Activated naive CD4-positive, alpha-beta T cell treated with anti-CD3 and anti-CD28 coated beads for 36 hours (primary cell): ENCODE data around the gene CCDC102B. TPM values are rescaled to one million over a fixed set of nuclear protein-coding genes. Genes with fewer than 3 reads are reported as not detected.
"Not testable (repeated sequence)": the region's sequence is repeated elsewhere in the genome, so short reads cannot be mapped to it uniquely, and the experiment has no call there.

Source experiments
- CTCF ChIA-PET: fragments of 350-600 bp; sonication (Branson Sonifier 250); formaldehyde crosslinking; loops from one replicate; lab custom pipeline; 2021; ENCODE audit warnings: antibody characterized with exemption; lab: Charles Lee
- DNase-seq: peaks from one replicate; pipeline ENCODE4 v3.0.0-alpha.2; 2020
- H3K27ac Mint-ChIP-seq: one replicate; pipeline ENCODE4 v1.8.0; 2021; ENCODE audit warnings: mild to moderate bottlenecking, mixed read lengths
- H3K27me3 Mint-ChIP-seq: one replicate; pipeline ENCODE4 v1.8.0; 2021; ENCODE audit warnings: low read depth, mixed read lengths
- H3K36me3 Mint-ChIP-seq: one replicate; pipeline ENCODE4 v1.8.0; 2021; ENCODE audit warnings: low read depth, mixed read lengths
- H3K4me1 Mint-ChIP-seq: one replicate; pipeline ENCODE4 v1.8.0; 2021; ENCODE audit warnings: low read depth, mixed read lengths
- H3K4me3 Mint-ChIP-seq: one replicate; pipeline ENCODE4 v1.8.0; 2021; ENCODE audit warnings: mild to moderate bottlenecking, moderate library complexity, mixed read lengths
- H3K9me3 Mint-ChIP-seq: one replicate; pipeline ENCODE4 v1.8.0; 2021; ENCODE audit warnings: mixed read lengths
- intact Hi-C: fragments of 100-400 bp; cut with micrococcal nuclease; formaldehyde crosslinking; loops from one replicate; pipeline ENCODE4 v1.15.1; 2023
- total RNA-seq, 2 experiments: library from RNA; stranded (reverse); gene quantifications; one replicate each; pipeline ENCODE4 v1.2.3, GENCODE V29; 2021

Gene CCDC102B
- total RNA-seq, 2 experiments from 2014 or later, result 1.3 to 1.7 TPM

DNA sequence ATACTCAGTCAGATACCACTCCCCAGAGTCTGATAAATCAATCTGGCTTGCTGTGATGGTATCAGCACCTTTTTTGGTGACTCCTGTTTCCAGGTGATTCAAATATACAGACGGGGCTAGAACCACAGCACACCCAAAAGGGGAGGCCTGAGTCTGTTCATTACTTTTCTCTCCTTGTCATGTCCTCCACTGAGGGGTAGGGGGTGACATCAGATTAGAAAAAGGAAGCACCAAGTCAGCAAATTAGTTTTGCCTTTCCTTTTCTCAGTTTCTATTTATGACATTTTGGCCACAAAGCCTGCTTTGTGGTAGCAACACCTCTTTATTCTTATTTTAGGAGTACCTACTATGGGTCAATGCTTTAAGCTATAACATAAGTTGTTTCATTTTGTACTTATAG lies 127.4 kb downstream of the CCDC102B start:
- CTCF ChIA-PET, result no interaction called here
- H3K9me3 Mint-ChIP-seq, result no peaks in the 10 kb centered on the region
- H3K27me3 Mint-ChIP-seq, result no peaks in the 10 kb centered on the region
- H3K4me3 Mint-ChIP-seq, result no peak overlapping the region
- intact Hi-C loops, result loop anchor here (1.0 kb wide), 1 partner anchor 1161 kb away; no protein-coding TSS in a partner anchor
- no peak for DNase-seq
- no peak overlapping the region for H3K27ac Mint-ChIP-seq
- H3K36me3 Mint-ChIP-seq, result no peaks in the 10 kb centered on the region
- no peaks in the 10 kb centered on the region for H3K4me1 Mint-ChIP-seq

DNA sequence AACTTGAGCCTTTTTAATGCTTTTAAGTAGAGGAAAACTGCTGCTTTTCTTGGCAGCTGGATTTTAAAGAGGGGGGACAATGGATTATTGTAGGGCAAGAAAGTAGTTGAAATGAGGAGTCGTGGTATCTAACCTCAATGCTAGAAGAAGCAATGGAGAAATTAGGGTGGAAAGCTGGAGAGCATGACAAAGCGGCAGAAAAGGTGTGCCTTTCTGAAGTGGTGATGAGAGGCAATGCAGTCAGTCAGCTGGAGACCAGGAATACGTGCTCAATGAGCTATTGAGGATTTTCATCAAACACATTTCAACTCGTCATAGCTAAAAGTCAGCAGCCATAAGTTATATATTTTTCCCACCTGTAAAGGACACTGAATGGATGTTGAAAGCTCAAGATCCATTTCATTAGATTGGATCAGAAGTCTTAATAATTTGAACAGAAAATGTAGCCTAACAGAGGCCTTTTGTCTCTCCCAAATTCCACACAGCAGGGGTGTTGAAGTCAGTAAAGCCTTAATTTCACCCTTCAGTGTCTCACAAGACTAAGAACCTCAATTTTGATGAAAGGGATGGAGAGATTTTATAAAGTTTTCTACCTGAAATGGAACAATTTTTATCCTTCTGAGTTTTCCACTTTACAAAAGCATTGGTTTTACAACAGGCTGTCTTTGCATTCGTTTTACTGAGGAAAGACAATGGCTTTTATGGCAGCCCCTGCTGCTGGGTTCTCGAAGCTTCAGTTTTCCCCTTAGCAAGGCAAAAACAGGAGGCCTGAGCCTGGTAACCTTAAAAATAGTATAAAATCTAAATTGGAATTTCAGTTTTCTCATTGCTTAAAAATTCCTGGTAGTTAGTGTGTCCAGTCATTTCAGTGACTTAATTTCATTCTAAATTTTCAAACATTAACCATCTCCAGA lies 131.1 kb downstream of the CCDC102B start:
- Mint-ChIP-seq H3K9me3 (no peaks in the 10 kb centered on the region), H3K36me3 (no peaks in the 10 kb centered on the region), H3K27ac (no peak overlapping the region), H3K4me3 (no peak overlapping the region), H3K4me1 (no peaks in the 10 kb centered on the region), H3K27me3 (no peaks in the 10 kb centered on the region)
- CTCF ChIA-PET, result no interaction called here
- no peak for DNase-seq
- intact Hi-C loops, result no loop called here

DNA sequence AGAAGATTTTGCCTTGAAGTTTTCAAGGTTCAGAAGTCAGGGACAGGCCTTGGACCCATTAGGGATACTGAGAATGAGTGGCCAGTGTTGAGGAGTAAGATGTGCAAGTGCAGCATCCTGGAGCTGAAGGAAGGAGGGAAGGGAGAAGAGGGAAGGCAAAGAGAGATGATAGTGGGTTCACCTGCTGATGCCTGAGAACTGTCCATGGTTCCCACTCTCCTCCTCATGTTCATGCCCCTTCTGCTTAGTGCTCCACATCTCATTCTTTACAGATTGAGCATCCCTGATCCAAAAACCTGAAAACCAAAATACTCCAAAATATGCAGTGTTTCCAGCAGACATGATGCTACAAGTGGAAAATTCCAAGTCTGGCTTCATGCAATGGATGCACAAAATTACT lies 137.8 kb downstream of the CCDC102B start:
- no peaks in the 10 kb centered on the region for H3K36me3 Mint-ChIP-seq

DNA sequence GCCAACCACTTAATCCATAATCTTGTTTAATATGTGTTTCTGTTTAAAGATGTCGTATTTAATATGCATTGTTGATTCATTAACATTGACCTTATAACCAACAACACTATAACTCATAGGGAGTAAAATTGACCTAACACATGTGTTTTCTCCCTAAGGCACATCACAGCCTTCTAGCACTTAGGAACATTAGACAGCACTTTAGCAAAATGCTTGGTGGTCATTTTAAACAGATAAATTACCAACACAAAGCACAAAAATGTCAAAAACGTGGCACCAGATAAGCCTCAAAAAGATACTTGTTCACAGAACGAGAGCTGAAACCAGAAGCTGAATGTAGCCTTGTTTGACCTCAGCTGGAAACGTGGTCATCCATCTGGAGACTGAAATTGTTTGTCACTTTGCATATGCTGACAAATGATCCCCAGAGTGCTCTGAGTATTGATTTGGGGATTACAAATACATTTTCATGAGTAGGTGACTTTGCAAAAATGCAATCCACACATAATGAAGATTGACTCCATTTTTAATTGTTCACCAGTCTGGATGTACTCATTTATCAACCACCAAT lies 139.2 kb downstream of the CCDC102B start:
- DNase-seq, result no peak
- CTCF ChIA-PET, result no interaction called here

More for the DNA sequence above, 137.8 kb downstream of the CCDC102B start:
- CTCF ChIA-PET, result interaction anchor here (0.5 kb wide), 1 partner anchor 107 kb away, joined by 4 read pairs; no protein-coding TSS in a partner anchor
- DNase-seq, result no peak
- Mint-ChIP-seq H3K27me3 (no peaks in the 10 kb centered on the region), H3K27ac (no peak overlapping the region), H3K4me3 (no peak overlapping the region), H3K9me3 (no peaks in the 10 kb centered on the region), H3K4me1 (no peaks in the 10 kb centered on the region)
- intact Hi-C loops, result no loop called here

DNA sequence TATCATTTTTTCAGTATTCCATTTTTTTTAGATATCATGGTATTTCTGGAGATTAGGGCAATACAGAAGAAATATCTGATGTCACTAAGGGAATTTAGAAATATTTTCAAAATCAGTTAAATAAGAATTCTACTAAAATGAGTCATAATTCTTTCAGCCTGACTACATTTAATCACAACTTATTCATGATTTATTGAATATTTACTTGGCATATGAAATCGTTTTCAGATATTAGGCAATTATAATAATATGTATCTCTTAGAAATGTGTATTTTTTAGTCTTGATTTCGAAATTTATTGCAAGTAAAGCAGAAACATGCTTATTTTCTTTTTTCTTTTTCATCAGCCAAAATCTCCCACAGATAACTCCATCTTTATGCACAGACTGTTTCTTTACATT lies 142.2 kb downstream of the CCDC102B start:
- intact Hi-C loops, result no loop called here
- no peak overlapping the region for H3K4me3 Mint-ChIP-seq
- H3K27me3 Mint-ChIP-seq, result no peaks in the 10 kb centered on the region
- DNase-seq, result no peak
- CTCF ChIA-PET, result no interaction called here
- no peaks in the 10 kb centered on the region for H3K4me1 Mint-ChIP-seq
- H3K27ac Mint-ChIP-seq, result no peak overlapping the region
- H3K9me3 Mint-ChIP-seq, result no peaks in the 10 kb centered on the region
- H3K36me3 Mint-ChIP-seq, result no peaks in the 10 kb centered on the region

More for the DNA sequence above, 139.2 kb downstream of the CCDC102B start:
- no peaks in the 10 kb centered on the region for H3K9me3 Mint-ChIP-seq
- intact Hi-C loops, result no loop called here
- H3K27me3 Mint-ChIP-seq, result no peaks in the 10 kb centered on the region
- H3K36me3 Mint-ChIP-seq, result no peaks in the 10 kb centered on the region
- no peak overlapping the region for H3K27ac Mint-ChIP-seq
- no peak overlapping the region for H3K4me3 Mint-ChIP-seq
- H3K4me1 Mint-ChIP-seq, result no peaks in the 10 kb centered on the region

DNA sequence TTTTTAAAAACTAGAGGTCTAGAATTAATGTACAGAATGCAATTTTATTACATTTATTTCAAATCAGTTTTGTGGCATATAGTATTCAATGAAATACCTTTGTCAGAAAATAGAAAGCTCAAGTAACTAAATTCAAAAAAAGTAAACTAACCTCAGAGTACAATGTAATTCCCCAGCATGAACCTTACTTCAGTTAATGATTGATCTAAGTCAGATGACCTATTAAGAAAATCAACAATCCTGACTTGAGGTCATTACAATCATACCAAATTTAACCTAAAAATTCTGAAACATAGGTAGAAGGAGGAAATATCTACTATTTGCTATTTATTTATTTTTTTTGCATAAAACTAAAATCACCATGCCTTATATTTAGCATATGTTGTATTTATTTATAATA lies 142.9 kb downstream of the CCDC102B start:
- CTCF ChIA-PET, result no interaction called here
- Mint-ChIP-seq H3K36me3 (no peaks in the 10 kb centered on the region), H3K4me1 (no peaks in the 10 kb centered on the region), H3K4me3 (no peak overlapping the region), H3K9me3 (no peaks in the 10 kb centered on the region), H3K27ac (no peak overlapping the region), H3K27me3 (no peaks in the 10 kb centered on the region)
- no peak for DNase-seq
- intact Hi-C loops, result no loop called here

DNA sequence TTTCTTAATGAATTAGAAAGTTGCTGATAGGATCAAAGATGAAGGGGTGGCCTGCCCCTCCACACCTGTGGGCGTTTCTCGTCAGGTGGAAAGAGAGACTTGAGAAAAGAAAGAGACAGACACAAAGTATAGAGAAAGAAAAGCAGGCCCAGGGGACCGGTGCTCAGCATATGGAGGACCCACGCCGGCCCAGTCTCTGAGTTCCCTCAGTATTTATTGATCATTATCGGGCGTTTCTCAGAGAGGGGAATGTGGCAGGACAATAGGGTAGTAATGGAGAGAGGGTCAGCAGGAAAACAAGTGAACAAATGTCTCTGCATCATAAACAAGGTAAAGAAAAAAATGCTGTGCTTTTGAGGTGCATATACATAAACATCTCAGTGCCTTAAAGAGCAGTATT lies 144.3 kb downstream of the CCDC102B start:
- Mint-ChIP-seq H3K27me3 (no peaks in the 10 kb centered on the region), H3K9me3 (no peaks in the 10 kb centered on the region), H3K4me1 (no peaks in the 10 kb centered on the region), H3K36me3 (no peaks in the 10 kb centered on the region), H3K27ac (no peak overlapping the region), H3K4me3 (no peak overlapping the region)
- CTCF ChIA-PET, result no interaction called here
- intact Hi-C loops, result no loop called here
- no peak for DNase-seq

DNA sequence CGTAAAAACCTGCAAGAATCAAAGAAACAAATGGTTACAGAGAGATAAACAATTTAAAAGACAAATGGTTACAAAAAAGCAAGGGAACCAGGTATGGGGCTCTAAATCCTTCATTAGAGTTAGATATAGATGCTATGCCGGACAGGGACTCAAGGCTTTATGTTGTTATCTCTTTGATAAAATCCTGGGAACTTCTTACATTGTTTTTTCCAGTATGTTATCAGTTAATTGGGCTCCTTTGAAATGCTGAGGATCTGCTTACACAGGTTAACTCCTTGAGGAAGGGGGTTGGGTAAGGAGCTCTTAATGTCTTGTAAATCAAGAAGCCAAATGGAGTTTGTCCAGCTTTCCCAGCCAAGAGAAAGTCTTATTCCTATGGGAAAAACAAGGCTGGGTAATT lies 146.0 kb downstream of the CCDC102B start:
- H3K4me3 Mint-ChIP-seq, H3K27me3 Mint-ChIP-seq, intact Hi-C loops, H3K27ac Mint-ChIP-seq, CTCF ChIA-PET, H3K36me3 Mint-ChIP-seq, DNase-seq, H3K9me3 Mint-ChIP-seq, H3K4me1 Mint-ChIP-seq: not testable (repeated sequence)

DNA sequence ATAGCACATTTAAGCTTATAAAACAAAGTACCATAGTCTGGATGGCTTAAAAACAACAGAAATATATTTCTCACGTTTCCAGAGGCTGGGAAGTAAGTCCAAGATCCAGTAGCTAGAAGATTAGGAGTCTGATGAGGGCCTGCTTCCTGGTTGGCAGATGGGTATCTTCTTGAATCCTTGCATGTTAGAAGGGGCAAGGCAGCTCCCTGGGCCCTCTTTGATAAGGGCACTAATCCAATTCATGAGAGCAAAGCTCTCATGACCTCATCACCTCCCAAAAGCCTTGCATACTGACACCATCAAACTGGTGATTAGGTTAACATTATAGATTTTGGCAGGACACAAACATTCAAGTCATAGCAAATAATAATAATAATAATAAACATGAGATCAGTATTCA lies 146.4 kb downstream of the CCDC102B start:
- H3K4me3 Mint-ChIP-seq, result no peak overlapping the region
- no peak overlapping the region for H3K27ac Mint-ChIP-seq
- DNase-seq, result no peak
- H3K36me3 Mint-ChIP-seq, result no peaks in the 10 kb centered on the region
- no peaks in the 10 kb centered on the region for H3K27me3 Mint-ChIP-seq
- no peaks in the 10 kb centered on the region for H3K4me1 Mint-ChIP-seq
- intact Hi-C loops, result no loop called here
- CTCF ChIA-PET, result interaction anchor here (0.6 kb wide), 1 partner anchor 8 kb away, joined by 3 read pairs; no protein-coding TSS in a partner anchor
- no peaks in the 10 kb centered on the region for H3K9me3 Mint-ChIP-seq

DNA sequence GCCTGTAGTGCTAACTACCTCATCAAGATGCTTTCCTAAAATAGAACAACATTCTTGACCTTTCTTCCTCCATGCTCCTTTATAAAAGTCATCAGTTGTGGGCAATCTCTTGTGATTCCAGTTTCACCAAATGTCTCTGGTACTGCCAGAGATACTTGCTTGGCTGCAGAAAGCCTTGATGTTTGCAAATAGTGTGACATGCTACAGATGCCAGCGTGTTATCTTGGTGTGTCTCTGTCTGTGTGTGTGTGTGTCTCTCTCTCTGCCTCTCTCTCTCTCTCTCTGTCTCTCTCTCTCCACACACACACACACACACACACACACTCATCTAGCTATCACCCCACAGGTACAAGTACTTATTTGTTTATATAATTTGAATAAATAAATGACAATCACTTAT lies 146.9 kb downstream of the CCDC102B start:
- Mint-ChIP-seq H3K4me3 (no peak overlapping the region), H3K36me3 (no peaks in the 10 kb centered on the region), H3K27me3 (no peaks in the 10 kb centered on the region), H3K4me1 (no peaks in the 10 kb centered on the region), H3K9me3 (no peaks in the 10 kb centered on the region), H3K27ac (no peak overlapping the region)
- CTCF ChIA-PET, result interaction anchor here (0.6 kb wide), 1 partner anchor 9 kb away, joined by 3 read pairs; no protein-coding TSS in a partner anchor
- DNase-seq, result no peak
- intact Hi-C loops, result no loop called here

DNA sequence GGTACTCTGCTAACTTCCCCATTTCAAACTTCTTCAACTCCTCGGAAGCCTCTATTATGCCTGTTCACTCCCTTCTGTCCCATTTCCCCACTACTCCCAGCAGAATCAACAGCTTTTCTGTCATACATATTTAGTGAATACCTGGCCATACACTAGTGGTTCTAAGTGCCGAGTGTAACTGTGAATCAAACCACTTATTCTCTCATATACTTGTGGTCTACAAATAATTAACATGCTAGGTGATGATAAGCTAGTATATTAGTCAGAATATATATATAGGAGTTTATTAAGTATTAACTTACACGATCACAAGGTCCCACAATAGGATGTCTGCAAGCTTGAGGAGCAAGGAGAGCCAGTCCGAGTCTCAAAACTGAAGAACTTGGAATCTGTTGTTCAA lies 150.7 kb downstream of the CCDC102B start:
- H3K27ac Mint-ChIP-seq, result no peak overlapping the region
- H3K4me3 Mint-ChIP-seq, result no peak overlapping the region
- no peaks in the 10 kb centered on the region for H3K27me3 Mint-ChIP-seq
- no peaks in the 10 kb centered on the region for H3K36me3 Mint-ChIP-seq
- peaks cover 2% of the 10 kb centered on the region for H3K9me3 Mint-ChIP-seq
- no peaks in the 10 kb centered on the region for H3K4me1 Mint-ChIP-seq
- no peak for DNase-seq
- CTCF ChIA-PET, result no interaction called here
- intact Hi-C loops, result no loop called here

DNA sequence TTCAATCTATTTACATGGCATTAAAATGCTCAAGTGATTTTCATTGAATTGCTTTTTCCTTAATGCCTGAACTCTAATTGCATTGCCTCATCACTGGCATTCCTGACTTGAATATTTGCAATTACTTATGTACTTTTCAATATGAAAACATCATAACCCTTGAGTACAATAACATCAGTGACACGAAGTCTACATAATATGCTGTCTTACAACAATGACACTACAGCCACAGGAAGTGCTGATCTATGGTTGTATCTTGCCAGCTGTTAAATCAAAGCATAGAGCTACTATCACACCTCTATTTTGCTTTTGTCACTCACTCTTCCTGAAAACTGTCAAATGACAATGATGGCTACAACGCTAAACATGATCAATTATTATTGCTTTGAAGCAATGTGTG lies 156.9 kb downstream of the CCDC102B start:
- DNase-seq, result no peak
- no peak overlapping the region for H3K4me3 Mint-ChIP-seq
- H3K4me1 Mint-ChIP-seq, result no peaks in the 10 kb centered on the region
- no peak overlapping the region for H3K27ac Mint-ChIP-seq
- H3K36me3 Mint-ChIP-seq, result no peaks in the 10 kb centered on the region
- CTCF ChIA-PET, result no interaction called here
- H3K9me3 Mint-ChIP-seq, result peaks cover 2% of the 10 kb centered on the region
- no peaks in the 10 kb centered on the region for H3K27me3 Mint-ChIP-seq
- intact Hi-C loops, result no loop called here

DNA sequence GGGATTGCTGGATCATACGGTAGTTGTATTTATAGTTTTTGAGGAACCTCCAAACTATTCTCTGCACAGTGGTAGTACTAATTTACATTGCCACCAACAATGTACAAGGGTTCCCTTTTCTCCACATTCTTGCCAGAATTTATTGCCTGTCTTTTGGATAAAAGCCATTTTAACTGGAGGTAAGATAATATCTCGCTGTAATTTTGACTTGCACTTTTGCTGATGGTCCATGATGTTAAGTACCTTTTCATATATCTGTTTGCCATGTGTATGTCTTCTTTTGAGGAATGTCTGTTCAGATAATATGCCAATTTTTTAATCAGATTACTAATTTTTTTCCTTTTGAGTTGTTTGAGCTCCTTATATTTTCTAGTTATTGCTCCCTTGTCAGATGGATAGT lies 158.8 kb downstream of the CCDC102B start:
- no peak overlapping the region for H3K4me3 Mint-ChIP-seq
- CTCF ChIA-PET, result interaction anchor here (0.7 kb wide), 1 partner anchor 589 kb away, joined by 3 read pairs; no protein-coding TSS in a partner anchor
- intact Hi-C loops, result no loop called here

More for the DNA sequence above, 158.8 kb downstream of the CCDC102B start:
- no peaks in the 10 kb centered on the region for H3K36me3 Mint-ChIP-seq
- H3K4me1 Mint-ChIP-seq, result no peaks in the 10 kb centered on the region
- H3K27me3 Mint-ChIP-seq, result no peaks in the 10 kb centered on the region
- no peak overlapping the region for H3K27ac Mint-ChIP-seq
- no peak for DNase-seq
- peaks cover 2% of the 10 kb centered on the region for H3K9me3 Mint-ChIP-seq
